Calu3 (cell line): ENCODE results near the gene SHISA6. TPM values are rescaled to one million over a fixed set of nuclear protein-coding genes. Genes with fewer than 3 reads are reported as not detected.

Source experiments
- BruUV-seq: library from RNA; stranded (reverse); fragments of 400-500 nt; replicated peaks from 2 replicates; lab custom pipeline; 2021; lab: Mats Ljungman, UMichigan
- CTCF ChIA-PET: fragments of 300-600 bp; sonication (Branson Sonifier 250); formaldehyde crosslinking; loops from one replicate; lab custom pipeline; 2022; ENCODE audit warnings: antibody characterized with exemption; lab: Charles Lee
- DNase-seq: peaks from one replicate; pipeline ENCODE4 v3.0.0; 2022
- H3K27ac Mint-ChIP-seq: one replicate; pipeline ENCODE4 v1.8.0; 2022; ENCODE audit warnings: mixed read lengths; ENCODE audit not compliant: unreplicated experiment
- H3K27me3 Mint-ChIP-seq: one replicate; pipeline ENCODE4 v1.8.0; 2022; ENCODE audit warnings: mixed read lengths; ENCODE audit not compliant: unreplicated experiment
- H3K36me3 Mint-ChIP-seq: one replicate; pipeline ENCODE4 v1.8.0; 2022; ENCODE audit warnings: mild to moderate bottlenecking, moderate library complexity, mixed read lengths; ENCODE audit not compliant: insufficient read depth, unreplicated experiment
- H3K4me1 Mint-ChIP-seq: one replicate; pipeline ENCODE4 v1.8.0; 2022; ENCODE audit warnings: mild to moderate bottlenecking, low read depth, mixed read lengths; ENCODE audit not compliant: unreplicated experiment
- H3K4me3 Mint-ChIP-seq: one replicate; pipeline ENCODE4 v1.8.0; 2022; ENCODE audit warnings: mild to moderate bottlenecking, low read depth, moderate library complexity, mixed read lengths; ENCODE audit not compliant: unreplicated experiment
- H3K9me3 Mint-ChIP-seq: one replicate; pipeline ENCODE4 v1.8.0; 2022; ENCODE audit warnings: low read depth, mixed read lengths; ENCODE audit not compliant: unreplicated experiment
- CTCF ChIP-seq: fragments of 200-600 bp; IDR thresholded peaks from one replicate; pipeline ENCODE4 v1.8.0; 2022; ENCODE audit warnings: antibody characterized with exemption; ENCODE audit not compliant: unreplicated experiment
- intact Hi-C: fragments of 100-400 bp; cut with micrococcal nuclease; formaldehyde crosslinking; loops from one replicate; pipeline ENCODE4 v1.10.0; 2022; ENCODE audit not compliant: unreplicated experiment
- total RNA-seq: library from RNA; stranded (reverse); gene quantifications from 2 replicates; pipeline ENCODE4 v1.2.3, GENCODE V29; 2022

SHISA6 gene
- total RNA-seq, 1 experiment from 2014 or later: not detected

GRCh38 chr17:11349106-11349505, 108.1 kb downstream of the SHISA6 start:
- TF ChIP-seq CTCF: no peak
- H3K9me3 Mint-ChIP-seq: peaks cover 13% of the 10 kb centered on the region
- CTCF ChIA-PET: no interaction called here
- H3K27ac Mint-ChIP-seq: no peak overlapping the region
- BruUV-seq: no TSS peak
- H3K4me1 Mint-ChIP-seq: no peaks in the 10 kb centered on the region
- no peaks in the 10 kb centered on the region for H3K27me3 Mint-ChIP-seq
- intact Hi-C loops: no loop called here
- no peak for DNase-seq
- H3K36me3 Mint-ChIP-seq: no peaks in the 10 kb centered on the region
- no peak overlapping the region for H3K4me3 Mint-ChIP-seq

- CTCF ChIA-PET: no interaction called here
- Mint-ChIP-seq H3K9me3 (peaks cover 9% of the 10 kb centered on the region), H3K27me3 (no peaks in the 10 kb centered on the region), H3K4me1 (no peaks in the 10 kb centered on the region), H3K36me3 (no peaks in the 10 kb centered on the region), H3K27ac (no peak overlapping the region), H3K4me3 (no peak overlapping the region)
- TF ChIP-seq CTCF: no peak
- no TSS peak for BruUV-seq
- DNase-seq: no peak
- intact Hi-C loops: no loop called here
Observed at GRCh38 chr17:11351479-11351878, 110.5 kb downstream of the SHISA6 start.

GRCh38 chr17:11353601-11354000, 112.6 kb downstream of the SHISA6 start:
- Mint-ChIP-seq H3K9me3 (peaks cover 11% of the 10 kb centered on the region), H3K36me3 (no peaks in the 10 kb centered on the region), H3K27ac (no peak overlapping the region), H3K4me1 (no peaks in the 10 kb centered on the region), H3K4me3 (no peak overlapping the region), H3K27me3 (no peaks in the 10 kb centered on the region)
- no peak for TF ChIP-seq CTCF
- no TSS peak for BruUV-seq
- intact Hi-C loops: no loop called here
- DNase-seq: no peak
- CTCF ChIA-PET: interaction anchor here (0.6 kb wide), 1 partner anchor 68 kb away, joined by 3 read pairs; no protein-coding TSS in a partner anchor

- Mint-ChIP-seq H3K4me3 (no peak overlapping the region), H3K27ac (no peak overlapping the region), H3K4me1 (no peaks in the 10 kb centered on the region), H3K9me3 (peaks cover 9% of the 10 kb centered on the region), H3K27me3 (no peaks in the 10 kb centered on the region), H3K36me3 (no peaks in the 10 kb centered on the region)
- CTCF ChIA-PET: no interaction called here
- TF ChIP-seq CTCF: no peak
- no peak for DNase-seq
- no TSS peak for BruUV-seq
- intact Hi-C loops: no loop called here
Observed at GRCh38 chr17:11356371-11356770, 115.4 kb downstream of the SHISA6 start.
